WTC11 (cell line): Measurements from ENCODE around the gene DDIAS. TPM values are rescaled to one million over a fixed set of nuclear protein-coding genes. Genes with fewer than 3 reads are reported as not detected.
A peak's percentile ranks its signal among the peaks of the same experiment; 100 is the strongest.

Experiments
- ATAC-seq: fragments of 200-7000 bp; cut with Tn5 transposase; 2 replicates; pipeline ENCODE4 v1.10.0; 2021; ENCODE audit warnings: mild to moderate bottlenecking, moderate library complexity
- CTCF ChIA-PET: fragments of 300-600 bp; sonication (Branson Sonifier 250); formaldehyde crosslinking; loops from one replicate; lab custom pipeline; 2021; ENCODE audit warnings: antibody characterized with exemption; lab: Charles Lee
- POLR2A ChIA-PET: fragments of 350-600 bp; sonication (Branson Sonifier 250); formaldehyde crosslinking; loops from one replicate; lab custom pipeline; 2021; ENCODE audit warnings: antibody characterized with exemption; lab: Charles Lee
- DNase-seq: peaks from one replicate; pipeline ENCODE4 v3.0.0; 2021; ENCODE audit warnings: low spot score
- H3K27ac Mint-ChIP-seq: 2 replicates; pipeline ENCODE4 v1.8.0; 2021; ENCODE audit warnings: mixed read lengths
- H3K27me3 Mint-ChIP-seq: 2 replicates; pipeline ENCODE4 v1.8.0; 2021; ENCODE audit warnings: low read depth, mild to moderate bottlenecking, moderate library complexity, mixed read lengths
- H3K36me3 Mint-ChIP-seq: 2 replicates; pipeline ENCODE4 v1.8.0; 2021; ENCODE audit warnings: mixed read lengths
- H3K4me1 Mint-ChIP-seq: 2 replicates; pipeline ENCODE4 v1.8.0; 2022; ENCODE audit warnings: mixed read lengths
- H3K4me3 Mint-ChIP-seq: 2 replicates; pipeline ENCODE4 v1.8.0; 2021; ENCODE audit warnings: mild to moderate bottlenecking, moderate library complexity, mixed read lengths
- H3K9me3 Mint-ChIP-seq: 2 replicates; pipeline ENCODE4 v1.8.0; 2021; ENCODE audit warnings: mixed read lengths
- ARID4B ChIP-seq: sonication (generic); formaldehyde crosslinking; IDR thresholded peaks from 2 replicates; pipeline ENCODE4 v1.8.0; 2023; ENCODE audit warnings: missing genetic modification reagents, mild to moderate bottlenecking, borderline replicate concordance
- ATF2 ChIP-seq: sonication (generic); formaldehyde crosslinking; IDR thresholded peaks from 2 replicates; pipeline ENCODE4 v1.8.1; 2022; ENCODE audit warnings: low read depth, missing genetic modification reagents, borderline replicate concordance
- ATF3 ChIP-seq: sonication (generic); formaldehyde crosslinking; conservative IDR thresholded peaks from 2 replicates; pipeline ENCODE4 v1.8.1; 2022; ENCODE audit warnings: mild to moderate bottlenecking, missing genetic modification reagents
- ATF6 ChIP-seq: sonication (generic); formaldehyde crosslinking; IDR thresholded peaks from 2 replicates; pipeline ENCODE4 v1.8.1; 2023; ENCODE audit warnings: mild to moderate bottlenecking, missing genetic modification reagents
- CREB1 ChIP-seq: sonication (generic); formaldehyde crosslinking; IDR thresholded peaks from 2 replicates; pipeline ENCODE4 v1.8.0; 2023; ENCODE audit warnings: mild to moderate bottlenecking, missing genetic modification reagents
- E2F4 ChIP-seq: sonication (generic); formaldehyde crosslinking; IDR thresholded peaks from 2 replicates; pipeline ENCODE4 v1.8.1; 2022; ENCODE audit warnings: low read depth, mild to moderate bottlenecking, moderate library complexity, missing genetic modification reagents, borderline replicate concordance
- ELF4 ChIP-seq: sonication (generic); formaldehyde crosslinking; IDR thresholded peaks from 2 replicates; pipeline ENCODE4 v1.8.1; 2022; ENCODE audit warnings: low read depth, mild to moderate bottlenecking, moderate library complexity, missing genetic modification reagents
- FOXJ3 ChIP-seq: sonication (generic); formaldehyde crosslinking; IDR thresholded peaks from 2 replicates; pipeline ENCODE4 v1.9.0; 2021; ENCODE audit warnings: missing genetic modification reagents, mild to moderate bottlenecking, borderline replicate concordance
- FOXK1 ChIP-seq: sonication (generic); formaldehyde crosslinking; IDR thresholded peaks from 2 replicates; pipeline ENCODE4 v1.8.0; 2022; ENCODE audit warnings: mild to moderate bottlenecking, moderate library complexity, missing genetic modification reagents
- GTF2I ChIP-seq: fragments of 250-450 bp; sonication (Bioruptor Pico); conservative IDR thresholded peaks from 2 replicates; pipeline ENCODE4 v1.4.0; 2021; ENCODE audit warnings: mild to moderate bottlenecking
- HMGA2 ChIP-seq: fragments of 250-450 bp; sonication (Bioruptor Pico); IDR thresholded peaks from 2 replicates; pipeline ENCODE4 v1.4.0; 2021; ENCODE audit warnings: mild to moderate bottlenecking, moderate library complexity
- MAX ChIP-seq: sonication (generic); formaldehyde crosslinking; IDR thresholded peaks from 2 replicates; pipeline ENCODE4 v1.8.0; 2022; ENCODE audit warnings: mild to moderate bottlenecking, missing genetic modification reagents
- NFATC4 ChIP-seq: fragments of 250-450 bp; sonication (Bioruptor Pico); IDR thresholded peaks from 2 replicates; pipeline ENCODE4 v1.9.0; 2021; ENCODE audit warnings: mild to moderate bottlenecking
- PREB ChIP-seq: sonication (generic); formaldehyde crosslinking; IDR thresholded peaks from 2 replicates; pipeline ENCODE4 v1.8.1; 2022; ENCODE audit warnings: mild to moderate bottlenecking, missing genetic modification reagents, moderate library complexity, borderline replicate concordance
- SMAD3 ChIP-seq: sonication (generic); formaldehyde crosslinking; IDR thresholded peaks from 2 replicates; pipeline ENCODE4 v1.8.0; 2022; ENCODE audit warnings: missing genetic modification reagents, mild to moderate bottlenecking, borderline replicate concordance
- SMAD4 ChIP-seq: sonication (generic); formaldehyde crosslinking; IDR thresholded peaks from 2 replicates; pipeline ENCODE4 v1.8.0; 2022; ENCODE audit warnings: mild to moderate bottlenecking, missing genetic modification reagents
- SOX15 ChIP-seq: fragments of 250-450 bp; sonication (Bioruptor Pico); IDR thresholded peaks from 2 replicates; pipeline ENCODE4 v1.9.0; 2021; ENCODE audit warnings: mild to moderate bottlenecking
- TEAD1 ChIP-seq: sonication (generic); formaldehyde crosslinking; IDR thresholded peaks from 2 replicates; pipeline ENCODE4 v1.8.0; 2022; ENCODE audit warnings: mild to moderate bottlenecking, missing genetic modification reagents
- TP53 ChIP-seq: sonication (generic); formaldehyde crosslinking; IDR thresholded peaks from 2 replicates; pipeline ENCODE4 v1.8.1; 2023; ENCODE audit warnings: mild to moderate bottlenecking, missing genetic modification reagents
- ZBTB43 ChIP-seq: sonication (generic); formaldehyde crosslinking; IDR thresholded peaks from 2 replicates; pipeline ENCODE4 v1.8.1; 2023; ENCODE audit warnings: mild to moderate bottlenecking, missing genetic modification reagents
- ZNF317 ChIP-seq: sonication (generic); formaldehyde crosslinking; IDR thresholded peaks from 2 replicates; pipeline ENCODE4 v1.8.1; 2023; ENCODE audit warnings: low read depth, mild to moderate bottlenecking, moderate library complexity, missing genetic modification reagents, borderline replicate concordance
- ZNF423 ChIP-seq: fragments of 250-450 bp; sonication (Bioruptor Pico); IDR thresholded peaks from 2 replicates; pipeline ENCODE4 v2.1.2; 2022; ENCODE audit warnings: mild to moderate bottlenecking, moderate library complexity
- total RNA-seq: library from RNA; stranded (reverse); gene quantifications from 3 replicates; pipeline ENCODE4 v1.2.3, GENCODE V29; 2021

Gene DDIAS
- total RNA-seq, 1 experiment from 2014 or later, result 28.7 TPM

- no peak for TF ChIP-seq ATF6 (CRISPR knock-in tag)
- TF ChIP-seq TEAD1, result no peak
- no peak for TF ChIP-seq FOXJ3 (CRISPR knock-in tag)
- no peak for TF ChIP-seq SMAD4
- TF ChIP-seq NFATC4 (CRISPR knock-in tag), result no peak
- TF ChIP-seq GTF2I (CRISPR knock-in tag), result no peak
- TF ChIP-seq SOX15 (CRISPR knock-in tag), result no peak
- no peak for TF ChIP-seq TP53
- no peak for TF ChIP-seq ZBTB43 (CRISPR knock-in tag)
- TF ChIP-seq ATF2 (CRISPR knock-in tag), result no peak
- TF ChIP-seq, all 79 proteins: peak for 0
Measured at GRCh38 chr11:82907371-82907770, 5.8 kb downstream of the DDIAS start (continued).

- H3K4me1 Mint-ChIP-seq, result peaks cover 36% of the 10 kb centered on the region
- ATAC-seq (peak; percentile 73), DNase-seq (no peak)
- TF ChIP-seq PREB, result no peak
- TF ChIP-seq ELF4 (CRISPR knock-in tag), result no peak
- no peak for TF ChIP-seq ATF3 (CRISPR knock-in tag)
- H3K36me3 Mint-ChIP-seq, result peaks cover 27% of the 10 kb centered on the region
- 0 out of 2 replicates have a peak overlapping the region, but pooled peaks have one; percentile 0 for H3K4me3 Mint-ChIP-seq
- H3K27me3 Mint-ChIP-seq, result no peaks in the 10 kb centered on the region
- ChIA-PET POLR2A (no interaction called here), CTCF (interaction anchor here (0.8 to 2.5 kb wide), 3 partner anchors 41 to 187 kb away, joined by 3 to 7 read pairs (median 3); partner anchors contain the start of gene RAB30)
- peaks cover 19% of the 10 kb centered on the region for H3K9me3 Mint-ChIP-seq
- H3K27ac Mint-ChIP-seq, result peak overlapping the region; percentile 60
Measured at GRCh38 chr11:82908311-82908710, 6.8 kb downstream of the DDIAS start.

- ChIA-PET POLR2A (no interaction called here), CTCF (interaction anchor here (2.5 kb wide), 1 partner anchor 42 kb away, joined by 7 read pairs; no protein-coding TSS in a partner anchor)
- no peak for DNase-seq
- H3K4me3 Mint-ChIP-seq, result 0 out of 2 replicates have a peak overlapping the region, but pooled peaks have one; percentile 0
- peaks cover 19% of the 10 kb centered on the region for H3K9me3 Mint-ChIP-seq
- H3K27me3 Mint-ChIP-seq, result no peaks in the 10 kb centered on the region
- H3K4me1 Mint-ChIP-seq, result peaks cover 33% of the 10 kb centered on the region
- peak; percentile 18; the same call in 1 of the 2 replicates for ATAC-seq
- peak overlapping the region; percentile 46 for H3K27ac Mint-ChIP-seq
- peaks cover 31% of the 10 kb centered on the region for H3K36me3 Mint-ChIP-seq
- TF ChIP-seq ZNF317 (CRISPR knock-in tag) (no peak), ARID4B (CRISPR knock-in tag) (no peak), CREB1 (CRISPR knock-in tag) (no peak), SMAD3 (CRISPR knock-in tag) (no peak), E2F4 (CRISPR knock-in tag) (no peak), MAX (CRISPR knock-in tag) (no peak), FOXK1 (CRISPR knock-in tag) (no peak), ZNF423 (CRISPR knock-in tag) (no peak), HMGA2 (CRISPR knock-in tag) (no peak)
Measured at GRCh38 chr11:82909015-82909640, 7.6 kb downstream of the DDIAS start.
